ENCODE measurements around the gene TMEM154. TPM values are rescaled to one million over a fixed set of nuclear protein-coding genes. Genes with fewer than 3 reads are reported as not detected.

The TMEM154 gene
- total and polyA plus RNA-seq, 12 donors: 0.10 to 3.6 (median 0.33) TPM; not detected in 1

- H3K4me1 ChIP-seq (replicated peaks in 1 of 2): no peaks in the 10 kb centered on the region
- no peaks in the 10 kb centered on the region for H3K27me3 ChIP-seq
- H3K27ac ChIP-seq: no peak overlapping the region
- 79 to 90% (median 83%) methylated on average over 4 of the region's 4 CpGs for WGBS, 4 donors
- H3K9me3 ChIP-seq (replicated peaks in 1 of 3): no peaks in the 10 kb centered on the region
- no peak overlapping the region for H3K4me3 ChIP-seq
- intact Hi-C loops (cut with DNase I): no loop called here
- no peaks in the 10 kb centered on the region for H3K36me3 ChIP-seq (replicated peaks in 1 of 2)
- DNase-seq: no peak
- TF ChIP-seq, protein P1, sequence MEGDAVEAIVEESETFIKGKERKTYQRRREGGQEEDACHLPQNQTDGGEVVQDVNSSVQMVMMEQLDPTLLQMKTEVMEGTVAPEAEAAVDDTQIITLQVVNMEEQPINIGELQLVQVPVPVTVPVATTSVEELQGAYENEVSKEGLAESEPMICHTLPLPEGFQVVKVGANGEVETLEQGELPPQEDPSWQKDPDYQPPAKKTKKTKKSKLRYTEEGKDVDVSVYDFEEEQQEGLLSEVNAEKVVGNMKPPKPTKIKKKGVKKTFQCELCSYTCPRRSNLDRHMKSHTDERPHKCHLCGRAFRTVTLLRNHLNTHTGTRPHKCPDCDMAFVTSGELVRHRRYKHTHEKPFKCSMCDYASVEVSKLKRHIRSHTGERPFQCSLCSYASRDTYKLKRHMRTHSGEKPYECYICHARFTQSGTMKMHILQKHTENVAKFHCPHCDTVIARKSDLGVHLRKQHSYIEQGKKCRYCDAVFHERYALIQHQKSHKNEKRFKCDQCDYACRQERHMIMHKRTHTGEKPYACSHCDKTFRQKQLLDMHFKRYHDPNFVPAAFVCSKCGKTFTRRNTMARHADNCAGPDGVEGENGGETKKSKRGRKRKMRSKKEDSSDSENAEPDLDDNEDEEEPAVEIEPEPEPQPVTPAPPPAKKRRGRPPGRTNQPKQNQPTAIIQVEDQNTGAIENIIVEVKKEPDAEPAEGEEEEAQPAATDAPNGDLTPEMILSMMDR (IDR thresholded peaks at IDR 0.05): no peak
- TF ChIP-seq POLR2A (IDR thresholded peaks at IDR 0.05): no peak
Observed at GRCh38 chr4:152634110-152634760, 45.6 kb downstream of the TMEM154 start.

GRCh38 chr4:152633118-152633517 lies 46.7 kb downstream of the TMEM154 start:
- TF ChIP-seq, protein P1 (IDR thresholded peaks at IDR 0.05): no peak
- no peak for TF ChIP-seq POLR2A (IDR thresholded peaks at IDR 0.05)
- no peak for DNase-seq
- Histone ChIP-seq H3K4me3 (no peak overlapping the region), H3K9me3 (replicated peaks in 1 of 3) (no peaks in the 10 kb centered on the region), H3K27me3 (no peaks in the 10 kb centered on the region), H3K4me1 (replicated peaks in 1 of 2) (no peaks in the 10 kb centered on the region), H3K27ac (no peak overlapping the region), H3K36me3 (replicated peaks in 1 of 2) (no peaks in the 10 kb centered on the region)
- 50 to 75% (median 55%) methylated on average over 3 of the region's 3 CpGs for WGBS, 4 donors
- intact Hi-C loops (cut with DNase I): no loop called here

GRCh38 chr4:152630324-152630723 lies 49.5 kb downstream of the TMEM154 start:
- Histone ChIP-seq H3K36me3 (replicated peaks in 1 of 2) (no peaks in the 10 kb centered on the region), H3K4me3 (no peak overlapping the region), H3K27me3 (no peaks in the 10 kb centered on the region), H3K27ac (no peak overlapping the region), H3K9me3 (replicated peaks in 1 of 3) (no peaks in the 10 kb centered on the region), H3K4me1 (replicated peaks in 1 of 2) (no peaks in the 10 kb centered on the region)
- intact Hi-C loops (cut with DNase I): no loop called here
- no peak for DNase-seq
- 41 to 59% (median 45%) methylated on average over 1 of the region's 1 CpG for WGBS, 4 donors
- TF ChIP-seq, protein P1 (IDR thresholded peaks at IDR 0.05): no peak
- TF ChIP-seq POLR2A (IDR thresholded peaks at IDR 0.05): no peak

- Histone ChIP-seq H3K27me3 (no peaks in the 10 kb centered on the region), H3K27ac (no peak overlapping the region), H3K36me3 (replicated peaks in 1 of 2) (no peaks in the 10 kb centered on the region), H3K4me3 (no peak overlapping the region), H3K9me3 (replicated peaks in 1 of 3) (no peaks in the 10 kb centered on the region), H3K4me1 (replicated peaks in 1 of 2) (no peaks in the 10 kb centered on the region)
- TF ChIP-seq, protein P1 (IDR thresholded peaks at IDR 0.05): no peak
- no peak for TF ChIP-seq POLR2A (IDR thresholded peaks at IDR 0.05)
- intact Hi-C loops (cut with DNase I): no loop called here
- no peak for DNase-seq
- WGBS, 4 donors: 68 to 81% (median 78%) methylated on average over 3 of the region's 3 CpGs
Observed at GRCh38 chr4:152629908-152630307, 49.9 kb downstream of the TMEM154 start.
